BLaER1 treated with 17β-estradiol and CSF1 and Interleukin-3, amounts not matched to agents 10 nM and 100 nM (cell line): ENCODE data around the gene TMOD4.

Source experiments
- H3K27ac ChIP-seq, 11 experiments: shearing (Covaris generic); formaldehyde crosslinking; 2 replicates each; pipeline ENCODE4 v1.8.1; 2022
- H3K27me3 ChIP-seq, 11 experiments: shearing (Covaris generic); formaldehyde crosslinking; 2 replicates each; pipeline ENCODE4 v1.8.1; 2022
- H3K36me3 ChIP-seq, 11 experiments: shearing (Covaris generic); formaldehyde crosslinking; 2 replicates each; pipeline ENCODE4 v1.8.1; 2022
- H3K4me1 ChIP-seq, 10 experiments: shearing (Covaris generic); formaldehyde crosslinking; 2 replicates each; pipeline ENCODE4 v1.8.1; 2022
- H3K4me2 ChIP-seq, 11 experiments: shearing (Covaris generic); formaldehyde crosslinking; 2 replicates each; pipeline ENCODE4 v1.8.1; 2022
- H3K4me3 ChIP-seq, 10 experiments: shearing (Covaris generic); formaldehyde crosslinking; 2 replicates each; pipeline ENCODE4 v1.8.1; 2022
- H3K9ac ChIP-seq, 11 experiments: shearing (Covaris generic); formaldehyde crosslinking; 2 replicates each; pipeline ENCODE4 v1.8.1; 2022
- H3K9me3 ChIP-seq, 11 experiments: shearing (Covaris generic); formaldehyde crosslinking; replicated peaks in 1 of 11; 2 replicates each; pipeline ENCODE4 v1.8.1; 2022
- H4K20me1 ChIP-seq, 11 experiments: shearing (Covaris generic); formaldehyde crosslinking; 2 replicates each; pipeline ENCODE4 v1.8.1; 2022
- Cebpa-rat ChIP-seq, 11 experiments: shearing (Covaris generic); IDR thresholded peaks; 2 replicates each; pipeline ENCODE4 v1.8.1; 2022

Gene TMOD4

GRCh38 chr1:151165281-151165737 is 10.5 kb downstream of the TMOD4 start:
- peak overlapping the region; percentile 72 to 94 (median 88) for H3K4me3 ChIP-seq

DNA sequence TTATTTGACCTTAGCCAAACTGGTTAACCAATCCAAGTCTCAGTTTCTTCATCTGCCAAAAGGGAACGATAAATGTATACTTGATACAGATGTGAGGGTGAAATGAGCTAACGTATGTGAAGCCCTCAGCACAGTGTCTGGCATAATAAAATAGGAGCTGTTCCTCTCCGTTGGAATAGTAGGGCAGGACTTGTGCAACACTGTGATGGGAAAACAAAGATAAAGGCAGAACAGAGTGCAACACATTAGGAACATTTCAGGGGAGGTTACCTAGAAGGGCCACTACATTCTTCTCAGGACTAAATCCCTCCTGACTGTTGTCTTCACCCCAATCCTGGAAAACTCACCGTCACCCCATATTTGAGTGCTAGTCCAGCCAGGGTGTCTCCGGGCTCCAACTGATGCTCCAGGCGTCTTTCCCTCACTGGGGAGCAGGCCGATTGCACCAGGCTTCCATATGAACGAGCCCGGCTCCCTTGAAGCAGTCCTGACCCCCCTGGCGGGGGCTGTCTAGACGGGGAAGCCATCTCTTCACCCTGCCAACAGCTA is 11.0 kb downstream of the TMOD4 start:
- H3K27me3 ChIP-seq = no peaks in the 10 kb centered on the region
- peaks cover 45 to 75% (median 69%) of the 10 kb centered on the region in 10 experiments for H3K4me1 ChIP-seq
- H3K36me3 ChIP-seq = peaks cover 40 to 83% (median 60%) of the 10 kb centered on the region in 11 experiments
- no peaks in the 10 kb centered on the region for H3K9me3 ChIP-seq
- H3K4me2 ChIP-seq = peak overlapping the region; percentile 73 to 96 (median 91)
- peaks cover 0 to 53% (median 33%) of the 10 kb centered on the region in 11 experiments; a peak in 10 of 22 replicates for H4K20me1 ChIP-seq
- H3K27ac ChIP-seq = peak overlapping the region; percentile 59 to 89 (median 80); a peak in 21 of 22 replicates
- peak overlapping the region; percentile 72 to 94 (median 88) for H3K4me3 ChIP-seq
- no peak for TF ChIP-seq Cebpa-rat (IDR thresholded peaks at IDR 0.05)
- peak overlapping the region; percentile 66 to 94 (median 84); a peak in 21 of 22 replicates for H3K9ac ChIP-seq

More at GRCh38 chr1:151165281-151165737, 10.5 kb downstream of the TMOD4 start:
- H3K9ac ChIP-seq = peak overlapping the region; percentile 66 to 94 (median 84)
- H3K27me3 ChIP-seq = no peaks in the 10 kb centered on the region
- no peak for TF ChIP-seq Cebpa-rat (IDR thresholded peaks at IDR 0.05)
- H4K20me1 ChIP-seq = peaks cover 0 to 49% (median 29%) of the 10 kb centered on the region in 11 experiments; a peak in 12 of 22 replicates
- H3K4me2 ChIP-seq = peak overlapping the region; percentile 73 to 96 (median 91)
- no peaks in the 10 kb centered on the region for H3K9me3 ChIP-seq
- H3K36me3 ChIP-seq = peaks cover 44 to 83% (median 65%) of the 10 kb centered on the region in 11 experiments
- H3K27ac ChIP-seq = peak overlapping the region; percentile 59 to 89 (median 80)
- peaks cover 40 to 70% (median 64%) of the 10 kb centered on the region in 10 experiments for H3K4me1 ChIP-seq

GRCh38 chr1:151159373-151159772 is 16.4 kb downstream of the TMOD4 start:
- peak overlapping the region; percentile 70 to 99 (median 94); a peak in 21 of 22 replicates for H3K27ac ChIP-seq
- H3K9ac ChIP-seq = peak overlapping the region; percentile 43 to 94 (median 87)
- peak overlapping the region in 9 of 10 experiments; percentile 64 to 85 (median 74); a peak in 18 of 20 replicates for H3K4me3 ChIP-seq
- peaks cover 65 to 89% (median 82%) of the 10 kb centered on the region in 10 experiments for H3K4me1 ChIP-seq
- H3K36me3 ChIP-seq = peaks cover 8 to 61% (median 40%) of the 10 kb centered on the region in 11 experiments
- H4K20me1 ChIP-seq = peaks cover 0 to 50% (median 33%) of the 10 kb centered on the region in 11 experiments; a peak in 9 of 22 replicates
- H3K4me2 ChIP-seq = peak overlapping the region; percentile 82 to 99 (median 97)
- no peak for TF ChIP-seq Cebpa-rat (IDR thresholded peaks at IDR 0.05)
- no peaks in the 10 kb centered on the region for H3K27me3 ChIP-seq
- H3K9me3 ChIP-seq = no peaks in the 10 kb centered on the region

GRCh38 chr1:151158751-151159251 is 17.0 kb downstream of the TMOD4 start:
- Histone ChIP-seq H3K4me3 (peak overlapping the region in 9 of 10 experiments; percentile 64 to 85 (median 74); a peak in 18 of 20 replicates), H3K27ac (peak overlapping the region; percentile 70 to 99 (median 94); a peak in 21 of 22 replicates), H4K20me1 (peaks cover 0 to 45% (median 32%) of the 10 kb centered on the region in 11 experiments; a peak in 9 of 22 replicates), H3K9me3 (no peaks in the 10 kb centered on the region), H3K36me3 (peaks cover 8 to 55% (median 36%) of the 10 kb centered on the region in 11 experiments), H3K27me3 (no peaks in the 10 kb centered on the region), H3K4me1 (peaks cover 60 to 87% (median 77%) of the 10 kb centered on the region in 10 experiments), H3K4me2 (peak overlapping the region; percentile 82 to 99 (median 97)), H3K9ac (peak overlapping the region; percentile 43 to 94 (median 87); a peak in 21 of 22 replicates)
- no peak for TF ChIP-seq Cebpa-rat (IDR thresholded peaks at IDR 0.05)

- Histone ChIP-seq H3K9me3 (no peaks in the 10 kb centered on the region), H3K27me3 (no peaks in the 10 kb centered on the region), H3K4me3 (peak overlapping the region; percentile 56 to 85 (median 74); a peak in 19 of 20 replicates), H3K4me1 (peaks cover 55 to 86% (median 76%) of the 10 kb centered on the region in 10 experiments), H3K27ac (peak overlapping the region; percentile 70 to 99 (median 94); a peak in 21 of 22 replicates), H4K20me1 (peaks cover 0 to 40% (median 28%) of the 10 kb centered on the region in 11 experiments; a peak in 8 of 22 replicates), H3K4me2 (peak overlapping the region; percentile 82 to 99 (median 97)), H3K9ac (peak overlapping the region; percentile 77 to 94 (median 87); a peak in 21 of 22 replicates), H3K36me3 (peaks cover 8 to 50% (median 35%) of the 10 kb centered on the region in 11 experiments)
- no peak for TF ChIP-seq Cebpa-rat (IDR thresholded peaks at IDR 0.05)
Observed at GRCh38 chr1:151158326-151158725, 17.5 kb downstream of the TMOD4 start.

- peak in 7 of 11 experiments; percentile 43 to 72 (median 50); a peak in 8 of 22 replicates for TF ChIP-seq Cebpa-rat (IDR thresholded peaks at IDR 0.05)
- peaks cover 55 to 73% (median 68%) of the 10 kb centered on the region in 10 experiments for H3K4me1 ChIP-seq
- H3K9me3 ChIP-seq = no peaks in the 10 kb centered on the region
- peaks cover 8 to 41% (median 27%) of the 10 kb centered on the region in 11 experiments; a peak in 21 of 22 replicates for H3K36me3 ChIP-seq
- H3K4me2 ChIP-seq = peak overlapping the region; percentile 82 to 99 (median 97)
- peak overlapping the region; percentile 70 to 99 (median 94) for H3K27ac ChIP-seq
- H3K4me3 ChIP-seq = peak overlapping the region; percentile 56 to 85 (median 74)
- H3K27me3 ChIP-seq = no peaks in the 10 kb centered on the region
- peak overlapping the region; percentile 77 to 94 (median 87) for H3K9ac ChIP-seq
- H4K20me1 ChIP-seq = peaks cover 0 to 28% (median 17%) of the 10 kb centered on the region in 11 experiments; a peak in 8 of 22 replicates
Observed at GRCh38 chr1:151157067-151157531, 18.7 kb downstream of the TMOD4 start.

DNA sequence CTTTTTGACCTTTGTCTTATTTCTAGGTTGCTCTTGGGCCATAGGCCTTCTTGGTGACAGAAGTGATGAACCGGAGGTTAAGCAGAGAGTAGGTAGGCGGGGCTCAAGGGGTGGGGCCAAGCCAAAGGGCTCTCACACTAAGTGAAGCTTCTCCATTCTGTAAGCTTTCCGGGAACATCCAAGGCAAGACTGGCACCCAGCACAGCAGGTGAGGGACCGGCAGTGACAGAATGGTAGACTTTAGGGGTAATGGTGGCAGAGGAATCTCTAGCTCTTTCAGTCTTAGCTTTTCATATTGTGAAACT is 19.3 kb downstream of the TMOD4 start, which contains the start of gene TNFAIP8L2:
TSS of gene TNFAIP8L2 (plus strand) at position 135 of the 305 bp plus-strand sequence. CDS start 2,049 bp downstream, outside the sequence.
- H3K27me3 ChIP-seq = no peaks in the 10 kb centered on the region
- H3K9ac ChIP-seq = peak within 1 kb of the TSS; percentile 77 to 94 (median 87)
- peak within 1 kb of the TSS; percentile 56 to 85 (median 74) for H3K4me3 ChIP-seq
- peak within 1 kb of the TSS; percentile 82 to 99 (median 97) for H3K4me2 ChIP-seq
- H3K4me1 ChIP-seq = peaks cover 49 to 67% (median 63%) of the 10 kb centered on the region in 10 experiments
- peaks cover 8 to 34% (median 23%) of the 10 kb centered on the region in 11 experiments; a peak in 21 of 22 replicates for H3K36me3 ChIP-seq
- TF ChIP-seq Cebpa-rat (IDR thresholded peaks at IDR 0.05) = no peak
- peaks cover 0 to 21% (median 11%) of the 10 kb centered on the region in 11 experiments; a peak in 8 of 22 replicates for H4K20me1 ChIP-seq
- H3K27ac ChIP-seq = peak within 1 kb of the TSS; percentile 70 to 99 (median 94)
- H3K9me3 ChIP-seq = no peaks in the 10 kb centered on the region

- Histone ChIP-seq H3K27ac (peak overlapping the region in 8 of 11 experiments; percentile 65 to 83 (median 80); a peak in 16 of 22 replicates), H3K36me3 (peaks cover 0 to under 1% (median 0%) of the 10 kb centered on the region in 11 experiments; a peak in 4 of 22 replicates), H4K20me1 (peaks cover 0 to 37% (median 12%) of the 10 kb centered on the region in 11 experiments; a peak in 9 of 22 replicates), H3K27me3 (no peaks in the 10 kb centered on the region), H3K4me1 (peaks cover 55 to 68% (median 62%) of the 10 kb centered on the region in 10 experiments), H3K4me3 (peak overlapping the region in 8 of 10 experiments; percentile 75 to 97 (median 90); a peak in 11 of 20 replicates), H3K9ac (peak overlapping the region in 10 of 11 experiments; percentile 80 to 91 (median 86); a peak in 18 of 22 replicates), H3K4me2 (peak overlapping the region; percentile 91 to 99 (median 97)), H3K9me3 (no peaks in the 10 kb centered on the region)
- no peak for TF ChIP-seq Cebpa-rat (IDR thresholded peaks at IDR 0.05)
Observed at GRCh38 chr1:151147665-151148064, 28.1 kb downstream of the TMOD4 start.
